BLaER1 treated with 17β-estradiol and CSF1 and Interleukin-3, amounts not matched to agents 10 nM and 100 nM (cell line): Measurements from ENCODE around the gene MACROH2A2.
"Not testable (repeated sequence)": the region's sequence is repeated elsewhere in the genome, so short reads cannot be mapped to it uniquely, and the experiment has no call there.

Source experiments
- H3K27ac ChIP-seq, 11 experiments: shearing (Covaris generic); formaldehyde crosslinking; 2 replicates each; pipeline ENCODE4 v1.8.1; 2022
- H3K27me3 ChIP-seq, 11 experiments: shearing (Covaris generic); formaldehyde crosslinking; 2 replicates each; pipeline ENCODE4 v1.8.1; 2022
- H3K36me3 ChIP-seq, 11 experiments: shearing (Covaris generic); formaldehyde crosslinking; 2 replicates each; pipeline ENCODE4 v1.8.1; 2022
- H3K4me1 ChIP-seq, 10 experiments: shearing (Covaris generic); formaldehyde crosslinking; 2 replicates each; pipeline ENCODE4 v1.8.1; 2022
- H3K4me2 ChIP-seq, 11 experiments: shearing (Covaris generic); formaldehyde crosslinking; 2 replicates each; pipeline ENCODE4 v1.8.1; 2022
- H3K4me3 ChIP-seq, 10 experiments: shearing (Covaris generic); formaldehyde crosslinking; 2 replicates each; pipeline ENCODE4 v1.8.1; 2022
- H3K9ac ChIP-seq, 11 experiments: shearing (Covaris generic); formaldehyde crosslinking; 2 replicates each; pipeline ENCODE4 v1.8.1; 2022
- H3K9me3 ChIP-seq, 11 experiments: shearing (Covaris generic); formaldehyde crosslinking; replicated peaks in 1 of 11; 2 replicates each; pipeline ENCODE4 v1.8.1; 2022
- H4K20me1 ChIP-seq, 11 experiments: shearing (Covaris generic); formaldehyde crosslinking; 2 replicates each; pipeline ENCODE4 v1.8.1; 2022
- Cebpa-rat ChIP-seq, 11 experiments: shearing (Covaris generic); IDR thresholded peaks; 2 replicates each; pipeline ENCODE4 v1.8.1; 2022

The MACROH2A2 gene

DNA sequence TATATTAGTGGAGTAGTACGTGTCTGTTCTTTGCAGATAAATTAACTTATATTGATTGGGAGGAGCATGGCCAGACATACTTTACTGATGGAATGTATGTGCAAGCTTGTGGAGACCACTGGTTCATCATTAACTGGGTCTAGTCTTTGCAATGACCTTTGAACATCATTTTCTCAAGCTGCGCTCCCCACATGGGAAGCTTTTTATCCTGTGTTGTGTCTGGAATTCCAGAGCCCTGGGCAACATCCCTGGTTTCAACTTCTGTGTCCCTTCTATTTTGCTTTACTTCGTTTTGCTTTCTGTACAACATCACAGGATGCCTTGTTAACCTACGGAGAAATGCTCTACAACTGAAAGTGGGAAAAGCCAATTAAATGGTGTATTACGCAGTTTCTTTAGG, 38.3 kb downstream of the MACROH2A2 start:
- Histone ChIP-seq H3K4me1 (peaks cover 0 to 6% (median 0%) of the 10 kb centered on the region in 10 experiments; a peak in 1 of 20 replicates), H3K4me3 (no peak overlapping the region), H4K20me1 (no peaks in the 10 kb centered on the region), H3K27me3 (no peaks in the 10 kb centered on the region), H3K36me3 (peaks cover 57 to 92% (median 83%) of the 10 kb centered on the region in 11 experiments), H3K9me3 (no peaks in the 10 kb centered on the region), H3K9ac (no peak overlapping the region), H3K4me2 (no peak overlapping the region), H3K27ac (no peak overlapping the region)
- no peak for TF ChIP-seq Cebpa-rat (IDR thresholded peaks at IDR 0.05)

DNA sequence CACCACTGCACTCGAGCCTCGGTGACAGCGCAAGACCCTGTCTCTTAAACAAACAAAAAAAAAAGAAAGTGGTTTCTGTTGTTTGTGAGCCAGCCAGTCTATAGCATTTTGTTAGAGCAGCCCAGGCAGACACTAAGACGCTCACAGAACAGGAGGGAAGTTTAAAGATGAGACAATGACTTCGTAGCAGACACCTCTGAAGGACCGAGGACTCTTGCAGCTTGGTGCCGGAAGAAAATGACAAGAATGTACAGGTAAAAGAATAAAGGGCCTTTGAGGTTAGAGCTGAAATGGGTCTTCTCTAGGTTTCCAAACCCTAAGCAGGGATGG, 39.7 kb downstream of the MACROH2A2 start:
- H3K4me2 ChIP-seq = no peak overlapping the region
- TF ChIP-seq Cebpa-rat (IDR thresholded peaks at IDR 0.05) = no peak
- no peaks in the 10 kb centered on the region for H3K9me3 ChIP-seq
- peaks cover 71 to 96% (median 84%) of the 10 kb centered on the region in 11 experiments for H3K36me3 ChIP-seq
- no peaks in the 10 kb centered on the region for H3K27me3 ChIP-seq
- H3K4me3 ChIP-seq = no peak overlapping the region
- no peak overlapping the region for H3K9ac ChIP-seq
- peaks cover 0 to 6% (median 0%) of the 10 kb centered on the region in 10 experiments; a peak in 1 of 20 replicates for H3K4me1 ChIP-seq
- H4K20me1 ChIP-seq = no peaks in the 10 kb centered on the region
- H3K27ac ChIP-seq = no peak overlapping the region

DNA sequence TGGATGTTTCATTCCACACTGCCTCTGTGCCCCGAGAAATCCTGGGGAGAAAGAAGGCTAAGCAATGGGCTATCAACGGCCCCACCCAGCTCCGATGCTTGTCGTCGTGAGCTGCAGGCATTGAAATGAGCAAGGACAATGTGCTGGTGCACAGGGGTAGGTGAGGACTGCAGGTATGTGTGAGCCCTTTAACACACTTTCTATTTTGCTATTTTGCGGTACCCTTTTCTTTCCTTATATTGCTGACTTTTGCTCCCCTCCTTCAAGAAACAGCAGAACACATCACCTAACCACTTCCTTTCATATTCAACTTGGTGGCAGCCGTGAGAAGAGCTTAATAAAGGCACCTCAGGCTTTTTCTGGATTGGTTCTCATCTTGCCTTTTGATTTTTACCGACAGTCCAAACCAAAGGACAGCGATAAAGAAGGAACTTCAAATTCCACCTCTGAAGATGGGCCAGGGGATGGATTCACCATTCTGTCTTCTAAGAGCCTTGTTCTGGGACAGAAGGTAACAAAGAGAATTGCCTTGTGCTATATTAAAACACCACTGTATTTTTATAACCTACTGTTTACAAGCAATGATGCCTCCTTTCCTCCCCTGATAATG, 40.8 kb downstream of the MACROH2A2 start:
- Histone ChIP-seq H3K9ac (no peak overlapping the region), H3K4me1 (peaks cover 0 to 1% (median 0%) of the 10 kb centered on the region in 10 experiments; a peak in 1 of 20 replicates), H3K27me3 (no peaks in the 10 kb centered on the region), H3K4me3 (no peak overlapping the region), H4K20me1 (no peaks in the 10 kb centered on the region), H3K4me2 (no peak overlapping the region), H3K36me3 (peaks cover 79 to 96% (median 91%) of the 10 kb centered on the region in 11 experiments), H3K27ac (no peak overlapping the region), H3K9me3 (no peaks in the 10 kb centered on the region)
- no peak for TF ChIP-seq Cebpa-rat (IDR thresholded peaks at IDR 0.05)

DNA sequence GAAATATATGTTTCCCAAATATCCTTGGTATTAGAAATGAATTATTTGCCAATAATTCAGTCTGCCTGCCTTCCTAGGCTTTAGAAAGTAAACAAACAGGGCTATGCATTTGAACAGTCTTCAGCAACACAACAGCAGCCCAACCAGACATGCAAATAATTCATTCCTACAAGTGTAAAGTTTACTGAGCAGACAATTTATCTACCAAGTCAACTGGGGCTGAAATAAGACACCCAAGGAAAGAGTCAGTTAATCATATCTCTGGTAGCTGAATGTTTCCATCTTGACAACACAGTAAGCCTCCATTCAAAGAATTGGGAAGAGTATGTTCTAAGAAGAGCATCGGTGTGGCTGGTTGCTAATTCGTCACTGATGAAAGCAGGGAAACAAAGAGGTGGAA, 41.6 kb downstream of the MACROH2A2 start:
- no peaks in the 10 kb centered on the region for H3K4me1 ChIP-seq
- no peak overlapping the region for H3K9ac ChIP-seq
- H4K20me1 ChIP-seq = no peaks in the 10 kb centered on the region
- no peaks in the 10 kb centered on the region for H3K27me3 ChIP-seq
- H3K4me2 ChIP-seq = no peak overlapping the region
- peaks cover 87 to 98% (median 95%) of the 10 kb centered on the region in 11 experiments for H3K36me3 ChIP-seq
- no peaks in the 10 kb centered on the region for H3K9me3 ChIP-seq
- TF ChIP-seq Cebpa-rat (IDR thresholded peaks at IDR 0.05) = no peak
- H3K27ac ChIP-seq = no peak overlapping the region
- no peak overlapping the region for H3K4me3 ChIP-seq

DNA sequence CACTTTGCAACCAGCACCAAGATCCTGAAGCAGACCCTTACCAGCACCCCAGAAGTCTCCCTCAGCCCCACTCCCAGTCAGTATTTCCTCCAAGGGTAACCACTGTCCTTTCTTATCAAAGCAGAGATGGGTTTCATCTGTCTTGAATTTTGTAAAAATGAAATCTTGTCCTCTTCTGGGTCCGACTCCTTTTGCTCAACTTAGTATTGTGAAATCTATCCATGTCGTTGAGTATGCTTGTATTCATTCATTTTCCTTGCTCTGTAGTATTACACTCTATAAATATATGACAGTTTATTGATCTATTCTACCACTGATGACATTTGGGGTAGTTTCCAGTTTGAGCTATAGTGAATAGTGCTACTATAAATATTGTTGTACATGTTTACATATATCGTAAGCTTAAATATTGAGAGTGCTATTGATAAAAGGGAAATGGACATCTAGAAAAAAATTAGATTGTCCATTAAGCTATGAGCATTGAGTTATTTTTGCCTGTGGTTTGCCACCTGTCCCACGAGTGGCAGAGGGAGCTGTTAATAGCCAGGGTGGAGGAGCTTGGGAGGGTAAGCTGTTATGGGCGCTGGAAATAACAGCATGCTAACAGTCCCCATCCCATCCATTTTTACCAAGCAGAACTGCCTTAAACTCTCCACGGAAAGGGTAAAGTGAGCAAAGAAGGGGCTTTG, 43.5 kb downstream of the MACROH2A2 start:
- no peaks in the 10 kb centered on the region for H3K9me3 ChIP-seq
- H3K36me3 ChIP-seq = peaks cover 92 to 98% (median 95%) of the 10 kb centered on the region in 11 experiments
- H3K4me2 ChIP-seq = no peak overlapping the region

DNA sequence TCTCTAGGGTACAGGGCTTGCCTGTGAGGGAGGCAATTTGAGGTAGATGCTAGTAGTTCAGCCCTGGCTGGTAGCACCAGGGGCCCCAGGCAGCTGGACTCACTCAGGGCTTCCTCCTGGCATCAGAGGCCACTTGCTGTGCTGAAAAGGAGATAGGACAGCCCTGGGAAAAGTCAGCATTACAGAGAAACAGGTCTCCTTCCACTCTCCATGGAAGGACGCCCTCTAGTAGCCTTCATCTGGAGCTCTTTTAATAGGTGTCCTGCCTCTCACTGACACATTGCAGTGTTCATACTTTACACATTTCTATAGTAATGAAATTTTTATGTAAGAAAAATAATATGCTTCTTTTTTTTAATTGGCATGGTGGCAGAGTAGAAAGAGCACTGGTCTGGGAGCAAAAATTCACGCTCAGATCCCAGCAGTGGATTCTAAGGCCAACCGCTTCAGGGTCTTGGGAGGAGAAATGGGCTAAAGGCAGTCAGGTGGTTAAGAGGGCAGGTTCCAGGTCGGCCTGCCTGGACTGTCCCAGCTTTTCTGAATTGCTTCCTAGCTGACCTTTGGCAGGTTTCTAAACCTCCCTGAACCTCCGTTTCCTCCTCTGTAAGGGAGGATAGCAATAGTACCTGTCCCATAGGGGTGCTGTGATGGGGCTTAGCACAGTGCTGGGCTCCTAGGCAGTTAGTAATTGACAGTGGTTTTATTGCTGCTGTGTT, 44.2 kb downstream of the MACROH2A2 start:
- H3K27me3 ChIP-seq = no peaks in the 10 kb centered on the region
- H3K4me2 ChIP-seq = no peak overlapping the region
- no peaks in the 10 kb centered on the region for H3K9me3 ChIP-seq
- no peaks in the 10 kb centered on the region for H4K20me1 ChIP-seq
- H3K36me3 ChIP-seq = peaks cover 92 to 98% (median 95%) of the 10 kb centered on the region in 11 experiments
- TF ChIP-seq Cebpa-rat (IDR thresholded peaks at IDR 0.05) = no peak
- H3K9ac ChIP-seq = no peak overlapping the region
- no peaks in the 10 kb centered on the region for H3K4me1 ChIP-seq
- H3K4me3 ChIP-seq = no peak overlapping the region
- no peak overlapping the region for H3K27ac ChIP-seq

More for the DNA sequence above, 43.5 kb downstream of the MACROH2A2 start:
- no peaks in the 10 kb centered on the region for H3K27me3 ChIP-seq
- no peaks in the 10 kb centered on the region for H3K4me1 ChIP-seq
- H3K4me3 ChIP-seq = no peak overlapping the region
- H4K20me1 ChIP-seq = no peaks in the 10 kb centered on the region
- no peak overlapping the region for H3K9ac ChIP-seq
- TF ChIP-seq Cebpa-rat (IDR thresholded peaks at IDR 0.05) = no peak
- H3K27ac ChIP-seq = no peak overlapping the region

DNA sequence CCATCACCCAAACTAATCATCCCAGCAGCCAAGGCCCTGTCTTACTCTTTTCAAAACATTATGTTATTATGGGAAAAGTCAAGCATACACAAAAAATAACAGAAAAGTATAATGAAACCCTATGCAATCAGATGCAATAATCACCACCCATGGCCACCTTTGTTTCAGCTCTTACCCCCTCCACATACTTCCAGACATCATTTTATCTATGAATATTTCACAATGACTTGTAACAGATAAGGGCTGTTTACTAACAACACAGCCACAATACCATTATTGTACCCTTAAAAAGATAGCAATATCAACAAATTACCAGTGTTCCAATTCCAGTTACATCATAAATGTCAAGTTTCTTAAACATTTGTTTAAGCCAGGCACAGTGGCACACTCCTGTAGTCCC, 44.8 kb downstream of the MACROH2A2 start:
- no peak for TF ChIP-seq Cebpa-rat (IDR thresholded peaks at IDR 0.05)
- peaks cover 86 to 98% (median 95%) of the 10 kb centered on the region in 11 experiments for H3K36me3 ChIP-seq

DNA sequence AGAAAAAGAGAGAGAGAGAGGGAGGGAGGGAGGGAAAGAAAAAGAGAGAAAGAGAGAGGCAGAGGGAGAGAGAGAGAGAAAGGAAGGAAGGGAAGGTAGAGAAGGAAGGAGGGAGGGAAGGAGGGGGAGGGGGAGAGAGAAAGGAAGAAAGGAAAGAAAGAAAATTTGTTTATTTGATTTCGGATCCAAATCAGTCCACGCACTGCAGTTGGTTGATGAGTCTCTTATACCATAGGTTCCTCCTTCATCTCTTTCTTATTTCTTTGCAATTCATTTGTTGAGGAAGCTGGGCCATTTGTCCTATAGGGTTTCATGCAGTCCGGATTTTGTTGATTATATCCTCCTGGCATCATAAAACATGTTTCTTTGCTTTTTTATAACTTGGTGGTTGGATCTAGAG, 45.6 kb downstream of the MACROH2A2 start:
- Histone ChIP-seq H3K27me3 (no peaks in the 10 kb centered on the region), H3K4me1 (no peaks in the 10 kb centered on the region), H3K9ac (no peak overlapping the region), H3K36me3 (peaks cover 77 to 98% (median 92%) of the 10 kb centered on the region in 11 experiments), H3K4me2 (no peak overlapping the region), H3K4me3 (no peak overlapping the region), H4K20me1 (no peaks in the 10 kb centered on the region), H3K9me3 (no peaks in the 10 kb centered on the region), H3K27ac (no peak overlapping the region)
- no peak for TF ChIP-seq Cebpa-rat (IDR thresholded peaks at IDR 0.05)

More for the DNA sequence above, 44.8 kb downstream of the MACROH2A2 start:
- Histone ChIP-seq H4K20me1 (no peaks in the 10 kb centered on the region), H3K27me3 (no peaks in the 10 kb centered on the region), H3K4me2 (no peak overlapping the region), H3K27ac (no peak overlapping the region), H3K9ac (no peak overlapping the region), H3K4me1 (no peaks in the 10 kb centered on the region), H3K9me3 (no peaks in the 10 kb centered on the region), H3K4me3 (no peak overlapping the region)

DNA sequence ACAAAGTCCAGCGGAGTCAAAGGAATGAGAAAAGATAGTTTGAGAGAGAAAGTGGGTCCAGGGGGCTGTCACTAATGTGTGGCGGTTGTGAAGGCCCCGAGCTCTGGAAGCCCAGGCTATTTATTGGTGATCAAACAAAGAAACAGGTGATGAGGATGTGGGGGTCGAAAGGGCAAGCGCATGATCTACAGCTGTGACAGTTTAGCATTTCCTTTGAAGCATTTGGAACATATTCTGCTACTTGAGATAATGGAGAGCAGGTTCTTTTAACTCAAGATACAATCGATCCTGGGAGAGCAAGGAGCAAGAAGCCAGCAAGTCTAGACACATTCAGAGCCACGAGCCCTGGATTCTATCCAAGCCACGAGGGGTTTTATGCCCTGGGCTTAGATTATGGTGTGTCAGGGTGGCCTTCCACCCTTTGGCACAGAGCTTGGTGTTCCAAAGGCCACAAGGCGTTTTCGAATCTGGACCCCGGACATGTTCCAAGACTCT, 48.5 kb downstream of the MACROH2A2 start:
- not testable (repeated sequence) for H3K27me3 ChIP-seq, H3K4me2 ChIP-seq, H3K4me1 ChIP-seq, H3K27ac ChIP-seq, H4K20me1 ChIP-seq, H3K4me3 ChIP-seq, H3K9me3 ChIP-seq, H3K9ac ChIP-seq
- H3K36me3 ChIP-seq = peaks cover 53 to 97% (median 84%) of the 10 kb centered on the region in 11 experiments
